GM10248 (cell line): ENCODE results near the gene SIRPB2.
A peak's percentile ranks its signal among the peaks of the same experiment; 100 is the strongest.

Experiments
- CTCF ChIA-PET: fragments of 300-600 bp; sonication (Branson Sonifier 250); formaldehyde crosslinking; extraction: SDS; loops from one replicate; lab custom pipeline; 2021; ENCODE audit warnings: antibody characterized with exemption; lab: Yijun Ruan, JAX
- POLR2A ChIA-PET: fragments of 350-650 bp; sonication (Branson Sonifier 250); formaldehyde crosslinking; extraction: SDS; loops from one replicate; lab custom pipeline; 2020; ENCODE audit warnings: antibody characterized with exemption; lab: Yijun Ruan, JAX
- DNase-seq: peaks from one replicate; pipeline ENCODE4 v3.0.0; 2012; ENCODE audit errors: extremely low spot score
- TF ChIP-seq, protein P1 (sequence below): IDR thresholded peaks from 2 replicates; pipeline ENCODE4 v1.5.1; 2012; ENCODE audit warnings: mild to moderate bottlenecking, low read depth; ENCODE audit errors: extremely low read depth, missing control alignments, control extremely low read depth

The SIRPB2 gene

DNA sequence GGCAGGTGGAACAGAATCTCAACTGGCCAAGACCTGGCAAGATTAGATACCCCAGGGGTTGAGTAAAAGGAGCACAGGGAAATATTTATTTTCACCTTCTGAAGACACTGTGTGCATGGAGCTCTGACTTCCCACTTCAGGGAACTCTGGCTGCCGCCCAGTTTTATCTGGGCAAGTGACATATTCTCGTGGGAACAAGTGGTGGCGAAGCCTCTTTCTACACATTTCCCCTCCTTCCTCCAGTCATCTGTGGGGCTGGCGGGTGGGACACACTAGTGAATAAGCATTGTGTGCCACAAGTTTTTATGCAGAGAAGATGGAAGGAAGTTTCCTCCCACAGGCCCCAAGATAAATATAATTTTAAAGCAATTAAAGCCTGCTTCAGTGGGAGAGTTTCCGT, 48.1 kb downstream of the SIRPB2 start:
- ChIA-PET POLR2A (no interaction called here), CTCF (no interaction called here)
- TF ChIP-seq, protein P1, sequence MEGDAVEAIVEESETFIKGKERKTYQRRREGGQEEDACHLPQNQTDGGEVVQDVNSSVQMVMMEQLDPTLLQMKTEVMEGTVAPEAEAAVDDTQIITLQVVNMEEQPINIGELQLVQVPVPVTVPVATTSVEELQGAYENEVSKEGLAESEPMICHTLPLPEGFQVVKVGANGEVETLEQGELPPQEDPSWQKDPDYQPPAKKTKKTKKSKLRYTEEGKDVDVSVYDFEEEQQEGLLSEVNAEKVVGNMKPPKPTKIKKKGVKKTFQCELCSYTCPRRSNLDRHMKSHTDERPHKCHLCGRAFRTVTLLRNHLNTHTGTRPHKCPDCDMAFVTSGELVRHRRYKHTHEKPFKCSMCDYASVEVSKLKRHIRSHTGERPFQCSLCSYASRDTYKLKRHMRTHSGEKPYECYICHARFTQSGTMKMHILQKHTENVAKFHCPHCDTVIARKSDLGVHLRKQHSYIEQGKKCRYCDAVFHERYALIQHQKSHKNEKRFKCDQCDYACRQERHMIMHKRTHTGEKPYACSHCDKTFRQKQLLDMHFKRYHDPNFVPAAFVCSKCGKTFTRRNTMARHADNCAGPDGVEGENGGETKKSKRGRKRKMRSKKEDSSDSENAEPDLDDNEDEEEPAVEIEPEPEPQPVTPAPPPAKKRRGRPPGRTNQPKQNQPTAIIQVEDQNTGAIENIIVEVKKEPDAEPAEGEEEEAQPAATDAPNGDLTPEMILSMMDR: no peak
- no peak for DNase-seq

- ChIA-PET POLR2A (no interaction called here), CTCF (no interaction called here)
- TF ChIP-seq, protein P1: no peak
- DNase-seq: no peak
Measured at GRCh38 chr20:1442304-1442703, 48.9 kb downstream of the SIRPB2 start.

DNA sequence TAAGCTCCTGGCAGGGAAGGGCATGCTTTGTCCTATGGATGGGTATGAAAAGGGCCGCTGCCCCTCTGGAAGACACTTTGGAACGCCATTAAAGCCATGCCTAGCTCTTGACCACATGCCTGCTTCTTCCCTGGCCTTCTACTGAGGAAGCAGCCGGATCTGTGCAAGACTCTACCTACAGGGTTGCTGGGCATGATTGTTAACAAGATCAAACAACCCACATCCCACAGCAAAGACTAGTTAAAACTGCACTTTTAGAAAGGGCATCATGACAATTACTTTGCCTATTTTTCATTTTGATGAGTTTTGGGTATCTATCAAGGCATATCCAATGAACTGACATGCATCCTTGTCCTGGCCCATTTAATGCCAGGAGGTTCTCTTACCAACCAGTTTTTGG, 50.1 kb downstream of the SIRPB2 start:
- no peak for DNase-seq
- TF ChIP-seq, protein P1: no peak
- ChIA-PET POLR2A (no interaction called here), CTCF (interaction anchor here (1.2 to 6.7 kb wide), 5 partner anchors 10 to 128 kb away, joined by 4 to 91 read pairs (median 4); partner anchors contain the start of gene NSFL1C)

DNA sequence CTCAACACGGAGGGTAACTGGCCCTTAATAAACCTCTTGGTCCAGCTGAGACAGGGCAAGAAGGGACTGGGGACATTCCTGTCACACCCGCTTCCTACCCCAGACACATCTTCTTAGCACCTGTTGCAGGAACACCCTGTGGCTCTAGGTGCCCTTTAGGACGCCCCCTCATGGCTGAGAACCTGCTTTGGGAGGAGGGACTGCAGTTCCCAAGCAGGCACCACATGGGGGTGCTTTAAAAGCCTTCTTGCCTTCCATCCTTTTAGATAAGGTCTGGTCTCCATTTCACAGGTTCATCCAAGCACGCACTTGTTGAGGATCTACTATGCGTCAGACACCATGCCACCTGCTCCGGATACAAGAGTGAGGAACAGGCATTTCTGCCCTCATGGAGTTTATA, 51.2 kb downstream of the SIRPB2 start:
- TF ChIP-seq, protein P1: peak; percentile 42
- no peak for DNase-seq
- CTCF ChIA-PET: interaction anchor here (1.1 to 6.7 kb wide), 8 partner anchors 11 to 128 kb away, joined by 3 to 91 read pairs (median 4); partner anchors contain the start of gene NSFL1C

GRCh38 chr20:1438361-1438760, 52.9 kb downstream of the SIRPB2 start:
- TF ChIP-seq, protein P1: no peak
- CTCF ChIA-PET: interaction anchor here (0.7 to 6.7 kb wide), 15 partner anchors 8 to 339 kb away, joined by 3 to 91 read pairs (median 4); partner anchors contain the start of gene NSFL1C
- no peak for DNase-seq
- POLR2A ChIA-PET: no interaction called here

More for the DNA sequence above, 51.2 kb downstream of the SIRPB2 start:
- POLR2A ChIA-PET: no interaction called here

DNA sequence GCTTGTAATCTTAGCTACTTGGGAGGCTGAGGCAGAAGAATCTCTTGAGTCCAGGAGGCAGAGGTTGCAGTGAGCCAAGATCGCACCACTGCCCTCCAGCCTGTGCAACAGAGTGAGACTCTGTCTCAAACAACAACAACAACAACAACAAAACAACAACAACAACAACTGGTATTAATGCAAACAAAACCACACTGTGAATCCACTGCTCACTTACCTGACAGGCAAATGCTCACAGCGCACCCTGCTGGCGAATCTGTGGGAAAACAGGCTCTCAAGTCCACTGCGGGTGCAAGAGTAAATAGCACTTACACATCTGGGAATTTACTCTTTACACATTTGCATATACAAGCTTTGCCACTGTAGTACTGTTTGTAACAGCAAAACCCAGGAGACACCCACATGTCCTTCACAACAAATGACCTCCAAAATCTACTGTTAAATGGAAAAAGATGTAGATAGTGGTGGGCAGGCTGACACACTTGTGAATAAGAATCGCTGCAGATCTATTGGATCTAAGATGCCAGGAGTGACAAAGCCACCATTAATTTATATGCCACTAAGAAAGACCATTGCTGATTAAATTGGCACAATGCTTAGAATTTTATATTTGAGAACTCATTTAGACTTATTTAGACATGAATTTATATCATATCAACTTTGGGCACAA, 53.9 kb downstream of the SIRPB2 start:
- TF ChIP-seq, protein P1: peak; percentile 85
- peak; percentile 79 for DNase-seq
- POLR2A ChIA-PET: no interaction called here
- CTCF ChIA-PET: interaction anchor here (0.6 to 6.7 kb wide), 28 partner anchors 8 to 220 kb away, joined by 3 to 91 read pairs (median 4); partner anchors contain the start of genes FKBP1A, NSFL1C and SDCBP2
